Tibial nerve (tissue), 3 donors: Measurements from ENCODE around the gene URAD.

Experiments used
- POLR2A ChIP-seq, 2 donors: fragments of 450-650 bp; IDR thresholded peaks; one replicate each; pipeline ENCODE4 v1.6.1; 2017; ENCODE audit warnings: antibody characterized with exemption in 2 of 2, mild to moderate bottlenecking in 2 of 2, moderate library complexity in 2 of 2
- TF ChIP-seq, protein P1 (sequence below), 5 experiments: fragments of 200-600 bp in 3 of 5; fragments of 450-650 bp in 2 of 5; sonication (generic) in 3 of 5; IDR thresholded peaks; one replicate each; pipeline ENCODE4 v1.5.1; 2016 to 2019; ENCODE audit warnings: antibody characterized with exemption in 5 of 5, mild to moderate bottlenecking in 3 of 5, moderate library complexity in 2 of 5

GRCh38 chr13:27973291-27973690, 15.2 kb downstream of the URAD start:
- TF ChIP-seq, protein P1, sequence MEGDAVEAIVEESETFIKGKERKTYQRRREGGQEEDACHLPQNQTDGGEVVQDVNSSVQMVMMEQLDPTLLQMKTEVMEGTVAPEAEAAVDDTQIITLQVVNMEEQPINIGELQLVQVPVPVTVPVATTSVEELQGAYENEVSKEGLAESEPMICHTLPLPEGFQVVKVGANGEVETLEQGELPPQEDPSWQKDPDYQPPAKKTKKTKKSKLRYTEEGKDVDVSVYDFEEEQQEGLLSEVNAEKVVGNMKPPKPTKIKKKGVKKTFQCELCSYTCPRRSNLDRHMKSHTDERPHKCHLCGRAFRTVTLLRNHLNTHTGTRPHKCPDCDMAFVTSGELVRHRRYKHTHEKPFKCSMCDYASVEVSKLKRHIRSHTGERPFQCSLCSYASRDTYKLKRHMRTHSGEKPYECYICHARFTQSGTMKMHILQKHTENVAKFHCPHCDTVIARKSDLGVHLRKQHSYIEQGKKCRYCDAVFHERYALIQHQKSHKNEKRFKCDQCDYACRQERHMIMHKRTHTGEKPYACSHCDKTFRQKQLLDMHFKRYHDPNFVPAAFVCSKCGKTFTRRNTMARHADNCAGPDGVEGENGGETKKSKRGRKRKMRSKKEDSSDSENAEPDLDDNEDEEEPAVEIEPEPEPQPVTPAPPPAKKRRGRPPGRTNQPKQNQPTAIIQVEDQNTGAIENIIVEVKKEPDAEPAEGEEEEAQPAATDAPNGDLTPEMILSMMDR (IDR thresholded peaks at IDR 0.05): no peak
- no peak for TF ChIP-seq POLR2A (IDR thresholded peaks at IDR 0.05)
